Muscle of back (tissue), 11 donors: ENCODE results near the gene GRM1. TPM values are rescaled to one million over a fixed set of nuclear protein-coding genes. Genes with fewer than 3 reads are reported as not detected.
"Not testable (repeated sequence)": the region's sequence is repeated elsewhere in the genome, so short reads cannot be mapped to it uniquely, and the experiment has no call there.

ENCODE experiments used
- DNase-seq, 3 donors: peaks; one replicate each; pipeline versions ENCODE4 v3.0.0 to v3.0.0-alpha.2; 2013
- polyA plus RNA-seq, 10 donors: library from polyadenylated mRNA; unstranded; fragments of 120-200 nt; gene quantifications; one replicate each; pipeline ENCODE4 v1.2.1, GENCODE V29; 2013; ENCODE audit not compliant: insufficient read length in 10 of 10

GRM1 gene
- polyA plus RNA-seq, 10 donors: 0.05 to 0.15 (median 0.12) TPM

DNA sequence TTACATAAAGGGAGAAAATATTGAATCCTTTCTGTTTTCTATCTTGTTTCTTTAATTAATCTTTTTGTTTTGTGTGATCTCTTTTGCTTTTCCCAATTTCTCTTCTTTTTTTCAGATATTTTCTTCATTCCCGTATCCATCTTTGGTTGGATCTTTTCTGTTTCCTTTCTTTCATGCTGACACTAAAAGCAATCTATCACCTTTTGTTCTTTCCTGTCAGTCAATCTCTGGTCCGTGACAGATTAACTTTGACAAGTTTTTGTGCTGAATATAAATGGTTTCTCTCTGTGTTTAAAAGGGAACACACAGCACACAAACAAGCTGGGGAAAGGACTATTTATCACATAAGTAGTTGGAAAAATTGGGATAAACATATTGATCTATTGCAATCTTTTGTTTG is 162.8 kb downstream of the GRM1 start:
- no peak for DNase-seq

DNA sequence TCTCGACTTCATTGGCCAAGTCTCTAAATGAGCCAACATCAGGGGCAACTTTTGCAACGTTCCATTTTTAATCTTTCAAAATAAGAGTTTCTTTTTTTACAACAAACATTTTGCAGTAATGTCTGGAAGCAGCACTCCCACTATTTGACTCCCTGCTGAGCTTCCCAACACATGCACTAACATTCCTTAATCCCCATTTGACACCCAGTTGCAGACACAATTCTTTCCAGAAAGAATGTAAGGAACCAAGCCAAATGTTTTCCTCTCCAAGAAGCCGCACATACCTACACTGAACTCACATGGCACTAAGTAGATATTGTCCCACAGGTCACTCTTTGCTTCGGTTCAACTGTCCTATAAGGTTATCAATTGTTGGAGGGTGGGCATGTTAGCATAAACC is 165.6 kb downstream of the GRM1 start:
- no peak for DNase-seq

DNA sequence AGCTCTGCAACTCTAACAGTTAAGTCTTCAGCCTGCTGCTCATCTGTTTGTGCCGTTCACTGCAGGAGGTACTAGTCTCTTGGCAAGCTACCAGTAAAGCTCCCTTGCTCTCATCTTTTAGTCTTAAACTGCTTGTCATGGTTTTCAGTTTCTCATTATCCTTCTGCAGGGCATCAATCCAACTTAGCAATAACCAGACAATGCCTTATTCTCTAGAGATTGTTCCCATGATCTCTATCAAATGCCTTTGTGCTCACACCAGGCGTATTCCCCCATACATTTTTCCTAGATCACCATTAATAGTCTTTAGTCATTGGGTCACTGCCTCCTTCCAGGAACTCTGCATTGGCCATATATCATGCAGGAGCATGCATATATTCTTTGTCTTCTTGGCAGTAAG is 171.3 kb downstream of the GRM1 start:
- peak; percentile 66 to 88 (median 69) for DNase-seq

GRCh38 chr6:146202570-146202969 is 173.7 kb downstream of the GRM1 start:
- peak in 2 of 3 donors; percentile 8 to 9 for DNase-seq

GRCh38 chr6:146209942-146210341 is 181.1 kb downstream of the GRM1 start:
- DNase-seq: no peak

DNA sequence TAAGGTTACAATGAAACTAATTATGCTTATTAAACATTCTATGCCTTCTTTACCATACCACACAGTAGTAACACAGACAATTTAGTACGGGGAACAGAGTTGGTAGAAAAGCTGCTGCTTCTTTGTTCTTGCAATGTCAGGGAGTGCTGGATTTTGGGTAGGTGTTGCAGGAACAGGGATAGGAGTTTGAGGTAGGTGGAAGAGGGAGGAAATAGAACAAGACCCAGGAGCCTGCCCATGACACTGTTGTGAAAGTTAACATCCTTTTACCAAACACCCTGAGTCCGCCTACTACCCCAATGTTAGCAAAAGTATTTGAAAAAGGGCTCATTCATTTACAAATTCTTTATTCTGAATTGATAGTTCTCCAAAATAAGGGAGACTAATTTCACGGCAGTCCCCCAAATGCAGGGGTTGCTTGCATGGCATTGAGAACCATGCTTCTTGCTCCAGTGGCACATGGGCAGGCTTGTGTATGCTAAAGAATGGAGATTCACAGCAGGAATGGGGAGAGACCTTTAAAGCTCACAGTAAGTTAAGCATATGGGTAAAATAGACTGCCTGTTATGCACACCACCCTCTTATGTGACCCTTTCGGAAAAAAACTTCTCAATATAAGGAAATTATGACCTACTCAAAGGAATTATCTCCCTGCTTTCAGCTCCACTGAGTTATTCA is 181.7 kb downstream of the GRM1 start:
- DNase-seq: no peak

- no peak for DNase-seq
Observed at GRCh38 chr6:146211646-146212045, 182.8 kb downstream of the GRM1 start.

GRCh38 chr6:146212781-146213180 is 183.9 kb downstream of the GRM1 start:
- DNase-seq: no peak

GRCh38 chr6:146219101-146219500 is 190.2 kb downstream of the GRM1 start:
- no peak for DNase-seq

DNA sequence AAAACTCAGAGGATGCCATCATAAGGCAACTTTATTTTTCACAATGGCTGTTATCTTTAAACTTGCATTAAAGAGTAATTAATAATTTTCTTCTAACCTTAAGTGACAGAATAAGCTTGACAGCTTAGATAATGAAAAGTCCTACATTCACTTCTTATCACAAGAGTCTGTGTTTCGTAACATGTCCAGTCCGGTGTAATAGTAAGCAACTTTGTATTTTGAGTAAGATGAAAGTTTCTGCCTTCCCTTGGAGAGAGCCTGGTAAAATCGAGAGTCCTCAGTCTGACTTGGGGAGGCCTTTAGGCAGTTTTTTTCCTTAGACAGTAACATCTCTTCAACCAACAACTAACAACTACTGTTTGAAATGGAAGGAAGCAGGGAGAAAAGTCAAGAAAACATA is 195.6 kb downstream of the GRM1 start:
- no peak for DNase-seq

- no peak for DNase-seq
Observed at GRCh38 chr6:146224988-146225387, 196.1 kb downstream of the GRM1 start.

GRCh38 chr6:146240322-146240721 is 211.5 kb downstream of the GRM1 start:
- no peak for DNase-seq

DNA sequence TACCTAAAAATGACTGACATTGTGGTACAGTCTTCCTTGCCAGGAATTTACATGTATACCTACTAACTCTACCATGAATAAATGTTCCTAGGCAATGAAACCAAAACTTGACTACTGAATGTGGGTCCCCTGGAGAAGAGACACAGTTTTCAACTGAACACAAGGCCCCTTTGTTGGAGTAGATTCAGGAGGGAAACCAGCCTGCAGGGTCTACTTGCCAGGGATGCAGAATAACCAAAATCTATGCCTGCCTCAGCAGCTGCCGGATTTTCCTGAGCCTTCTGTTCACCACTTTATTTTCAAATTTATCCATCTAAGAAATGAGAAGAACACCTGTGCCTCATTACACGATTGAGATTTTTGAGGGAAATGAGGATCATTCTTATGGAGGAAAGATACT is 211.9 kb downstream of the GRM1 start:
- DNase-seq: no peak

GRCh38 chr6:146243646-146244045 is 214.8 kb downstream of the GRM1 start:
- DNase-seq: not testable (repeated sequence)

DNA sequence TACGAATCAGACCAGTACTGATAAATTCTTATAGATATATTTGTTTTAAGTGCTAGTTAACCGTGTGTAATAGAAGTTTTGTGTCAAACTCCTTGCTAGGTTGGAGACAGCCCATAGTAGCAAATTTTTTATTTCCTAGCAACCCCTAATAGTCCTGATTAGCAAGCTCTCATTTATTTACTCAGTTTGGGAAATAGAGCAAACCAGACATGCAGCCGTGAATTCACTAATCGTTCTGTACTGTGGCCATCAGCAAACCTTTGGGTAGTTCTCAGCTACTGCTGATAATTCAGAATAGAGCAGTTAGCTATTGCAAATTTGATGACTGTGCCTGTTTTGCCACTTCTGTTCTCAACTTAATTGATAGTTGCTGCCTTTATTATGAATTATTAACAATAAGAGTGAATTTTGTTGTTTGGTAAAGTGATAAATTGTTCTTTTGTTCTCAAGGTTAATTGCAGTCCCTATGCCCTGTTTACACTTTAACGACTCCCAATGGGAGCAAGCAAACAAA is 215.8 kb downstream of the GRM1 start:
- no peak for DNase-seq

DNA sequence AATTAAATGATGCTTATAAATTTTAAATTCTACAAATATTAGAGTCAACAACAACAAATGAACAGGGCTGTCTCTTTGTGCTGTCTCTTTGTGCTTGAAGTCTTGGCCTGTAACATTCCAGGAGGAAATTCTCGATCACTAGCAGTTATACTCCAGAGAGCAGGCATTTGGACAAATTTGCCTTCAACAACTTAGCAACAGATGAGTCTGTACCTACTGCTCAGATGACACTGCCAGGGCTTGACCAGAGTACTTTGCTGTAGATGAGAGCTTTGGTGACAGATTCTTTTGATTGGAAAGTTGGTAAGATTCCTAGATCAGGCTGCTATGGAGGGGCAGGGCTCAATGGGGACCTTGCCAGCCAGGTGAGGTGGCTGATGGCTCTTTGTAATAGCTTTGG is 217.2 kb downstream of the GRM1 start:
- DNase-seq: no peak

- DNase-seq: peak; percentile 22 to 68 (median 43)
Observed at GRCh38 chr6:146253691-146254090, 224.8 kb downstream of the GRM1 start.

DNA sequence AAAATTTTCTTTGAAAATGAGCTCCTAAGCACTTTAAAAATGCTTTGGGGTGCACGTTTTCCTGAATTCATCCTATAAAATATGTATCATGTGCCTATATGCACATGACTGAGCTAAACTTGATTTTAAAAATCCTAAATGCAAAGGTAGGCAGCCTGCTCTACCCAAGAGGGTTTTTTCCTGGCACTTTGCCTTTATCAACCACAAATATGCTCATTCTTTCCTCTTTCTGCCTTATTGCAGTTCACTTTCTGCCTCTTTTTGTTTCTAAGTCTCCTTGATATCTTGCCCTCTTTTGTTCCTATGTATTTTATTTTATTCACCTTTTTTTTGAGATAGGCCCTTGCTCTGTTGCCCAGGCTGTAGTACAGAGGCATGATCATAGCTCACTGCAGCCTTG is 229.3 kb downstream of the GRM1 start:
- DNase-seq: no peak

DNA sequence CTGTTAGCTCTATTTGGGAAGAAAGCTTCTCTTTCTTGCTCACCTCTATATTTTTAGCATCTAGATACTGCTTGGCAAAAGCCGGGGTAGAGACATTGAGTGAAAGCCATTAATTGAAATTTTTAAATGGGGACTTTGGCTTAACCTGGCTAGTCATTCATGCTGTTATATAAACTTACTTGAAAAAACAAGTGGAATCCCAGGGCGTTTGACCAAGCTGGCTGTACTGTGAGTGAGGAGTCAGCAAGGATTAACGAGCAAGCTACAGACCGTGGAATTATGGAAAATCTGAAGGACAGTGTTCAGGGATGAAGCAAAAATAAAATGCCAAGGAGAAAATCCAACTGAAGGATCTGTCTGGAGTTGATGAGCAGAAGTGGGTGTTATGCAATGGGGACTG is 232.0 kb downstream of the GRM1 start:
- no peak for DNase-seq

- DNase-seq: peak in 1 of 3 donors; percentile 10
Observed at GRCh38 chr6:146265056-146265455, 236.2 kb downstream of the GRM1 start.

DNA sequence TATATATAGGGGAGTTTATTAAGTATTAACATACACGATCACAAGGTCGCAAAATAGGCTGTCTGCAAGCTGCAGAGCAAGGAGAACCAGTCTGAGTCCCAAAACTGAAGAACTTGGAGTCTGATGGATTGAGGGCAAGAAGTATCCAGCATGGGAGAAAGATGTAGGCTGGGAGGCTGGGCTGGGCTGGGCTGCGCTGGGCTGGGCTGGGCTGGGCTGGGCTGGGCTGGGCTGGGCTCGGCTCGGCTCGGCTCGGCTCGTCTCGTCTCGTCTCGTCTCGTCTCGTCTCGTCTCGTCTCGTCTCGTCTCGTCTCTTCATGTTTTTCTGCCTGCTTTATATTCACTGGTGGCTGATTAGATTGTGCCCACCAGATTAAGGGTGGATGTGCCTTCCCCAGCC is 238.6 kb downstream of the GRM1 start:
- no peak for DNase-seq

GRCh38 chr6:146267946-146268345 is 239.1 kb downstream of the GRM1 start:
- no peak for DNase-seq

GRCh38 chr6:146269482-146269881 is 240.6 kb downstream of the GRM1 start:
- no peak for DNase-seq

GRCh38 chr6:146271163-146271562 is 242.3 kb downstream of the GRM1 start:
- peak in 2 of 3 donors; percentile 11 to 17 for DNase-seq
